Thyroid gland (tissue), 4 donors: ENCODE results near the gene SLC19A1. TPM values are rescaled to one million over a fixed set of nuclear protein-coding genes. Genes with fewer than 3 reads are reported as not detected.

Experiments used
- DNase-seq, 2 donors: peaks; one replicate each; pipeline ENCODE4 v3.0.0-alpha.2; 2019
- H3K27ac ChIP-seq, 3 donors: fragments of 200-600 bp; sonication (generic); 1 replicate in 2 of 3; 2 replicates in 1 of 3; pipeline ENCODE4 v1.5.1; 2016 to 2019; ENCODE audit warnings: mild to moderate bottlenecking in 1 of 3, moderate library complexity in 1 of 3
- H3K27me3 ChIP-seq: fragments of 200-600 bp; sonication (generic); one replicate; pipeline ENCODE4 v1.5.1; 2019
- H3K36me3 ChIP-seq, 2 donors: fragments of 200-600 bp; sonication (generic); one replicate each; pipeline ENCODE4 v1.5.1; 2016 to 2019
- H3K4me1 ChIP-seq, 2 donors: fragments of 200-600 bp; sonication (generic); one replicate each; pipeline ENCODE4 v1.5.1; 2017 to 2019
- H3K4me3 ChIP-seq, 3 donors: fragments of 200-600 bp; sonication (generic); replicated peaks in 1 of 3; 1 replicate in 2 of 3; 2 replicates in 1 of 3; pipeline ENCODE4 v1.5.1; 2016; ENCODE audit warnings: mild to moderate bottlenecking in 1 of 3
- H3K9me3 ChIP-seq: fragments of 200-600 bp; sonication (generic); one replicate; pipeline ENCODE4 v1.5.1; 2017
- CTCF ChIP-seq, 6 experiments: fragments of 200-600 bp in 3 of 6; fragments of 450-650 bp in 3 of 6; sonication (generic) in 3 of 6; IDR thresholded peaks; one replicate each; pipeline ENCODE4 v1.5.1; 2016 to 2019; ENCODE audit warnings: antibody characterized with exemption in 6 of 6, mild to moderate bottlenecking in 2 of 6, inconsistent platforms in 1 of 6, moderate library complexity in 1 of 6
- POLR2A ChIP-seq, 2 donors: fragments of 450-650 bp; IDR thresholded peaks; one replicate each; pipeline ENCODE4 v1.6.1; 2017; ENCODE audit warnings: antibody characterized with exemption in 2 of 2, mild to moderate bottlenecking in 2 of 2, moderate library complexity in 1 of 2
- WGBS, 2 donors: methylation state at CpG; one replicate each; pipeline ENCODE4 v1.1.5; 2017; 5-methylcytosine and 5-hydroxymethylcytosine counted together
- intact Hi-C: fragments of 100-400 bp; cut with DNase I; formaldehyde crosslinking; loops from one replicate; pipeline ENCODE4 v1.15.1; 2023
- total RNA-seq, 4 donors: library from RNA; depleted of rRNA; stranded (reverse); fragments of >200 nt; gene quantifications; one replicate each; pipeline ENCODE4 v1.2.3, GENCODE V29; 2016

The SLC19A1 gene
- total RNA-seq, 4 donors from 2014 or later, result 7.6 to 15.5 (median 12.2) TPM

- Histone ChIP-seq H3K36me3 (no peaks in the 10 kb centered on the region), H3K27ac (no peak overlapping the region), H3K27me3 (no peaks in the 10 kb centered on the region), H3K4me3 (no peak overlapping the region), H3K9me3 (no peaks in the 10 kb centered on the region), H3K4me1 (peaks cover 8 to 13% of the 10 kb centered on the region in 2 donors)
- no peak for DNase-seq
- WGBS, 2 donors, result 95% methylated on average over 3 of the region's 3 CpGs
- intact Hi-C loops, result no loop called here
- TF ChIP-seq POLR2A (IDR thresholded peaks at IDR 0.05) (no peak), CTCF (IDR thresholded peaks at IDR 0.05) (no peak)
These were observed 5.3 kb upstream of the SLC19A1 start for GRCh38 chr21:45547545-45547900.

- TF ChIP-seq POLR2A (IDR thresholded peaks at IDR 0.05) (no peak), CTCF (IDR thresholded peaks at IDR 0.05) (no peak)
- DNase-seq, result no peak
- H3K27ac ChIP-seq, result no peak overlapping the region
- no peaks in the 10 kb centered on the region for H3K36me3 ChIP-seq
- peaks cover 8 to 16% of the 10 kb centered on the region in 2 donors for H3K4me1 ChIP-seq
- no peaks in the 10 kb centered on the region for H3K9me3 ChIP-seq
- H3K27me3 ChIP-seq, result no peaks in the 10 kb centered on the region
- intact Hi-C loops, result no loop called here
- H3K4me3 ChIP-seq, result no peak overlapping the region
- 76 to 77% methylated on average over 16 of the region's 16 CpGs for WGBS, 2 donors
These were observed 4.7 kb upstream of the SLC19A1 start for GRCh38 chr21:45546636-45547544.

GRCh38 chr21:45545691-45546531 lies 3.7 kb upstream of the SLC19A1 start:
- H3K4me1 ChIP-seq, result peaks cover 14 to 24% of the 10 kb centered on the region in 2 donors
- no peak for DNase-seq

GRCh38 chr21:45545236-45545570 lies 3.0 kb upstream of the SLC19A1 start:
- Histone ChIP-seq H3K27me3 (no peaks in the 10 kb centered on the region), H3K27ac (no peak overlapping the region), H3K4me3 (no peak overlapping the region), H3K36me3 (no peaks in the 10 kb centered on the region), H3K4me1 (peaks cover 14 to 24% of the 10 kb centered on the region in 2 donors), H3K9me3 (no peaks in the 10 kb centered on the region)
- WGBS, 2 donors, result 85 to 93% methylated on average over 6 of the region's 6 CpGs
- no peak for DNase-seq
- intact Hi-C loops, result no loop called here
- no peak for TF ChIP-seq POLR2A (IDR thresholded peaks at IDR 0.05)
- TF ChIP-seq CTCF (IDR thresholded peaks at IDR 0.05), result no peak

More at GRCh38 chr21:45545691-45546531, 3.7 kb upstream of the SLC19A1 start:
- H3K27ac ChIP-seq, result no peak overlapping the region
- no peaks in the 10 kb centered on the region for H3K27me3 ChIP-seq
- intact Hi-C loops, result no loop called here
- TF ChIP-seq POLR2A (IDR thresholded peaks at IDR 0.05) (no peak), CTCF (IDR thresholded peaks at IDR 0.05) (no peak)
- H3K9me3 ChIP-seq, result no peaks in the 10 kb centered on the region
- H3K4me3 ChIP-seq, result no peak overlapping the region
- WGBS, 2 donors, result 93 to 94% methylated on average over 18 to 19 of the region's 22 CpGs
- H3K36me3 ChIP-seq, result no peaks in the 10 kb centered on the region
